ENCODE data around the gene COQ10A.
A peak's percentile ranks its signal among the peaks of the same experiment; 100 is the strongest.
"Not testable (repeated sequence)": the region's sequence is repeated elsewhere in the genome, so short reads cannot be mapped to it uniquely, and the experiment has no call there.

The COQ10A gene

GRCh38 chr12:56244494-56244893 lies 22.2 kb upstream of the COQ10A start:
- DNase-seq: no peak

DNA sequence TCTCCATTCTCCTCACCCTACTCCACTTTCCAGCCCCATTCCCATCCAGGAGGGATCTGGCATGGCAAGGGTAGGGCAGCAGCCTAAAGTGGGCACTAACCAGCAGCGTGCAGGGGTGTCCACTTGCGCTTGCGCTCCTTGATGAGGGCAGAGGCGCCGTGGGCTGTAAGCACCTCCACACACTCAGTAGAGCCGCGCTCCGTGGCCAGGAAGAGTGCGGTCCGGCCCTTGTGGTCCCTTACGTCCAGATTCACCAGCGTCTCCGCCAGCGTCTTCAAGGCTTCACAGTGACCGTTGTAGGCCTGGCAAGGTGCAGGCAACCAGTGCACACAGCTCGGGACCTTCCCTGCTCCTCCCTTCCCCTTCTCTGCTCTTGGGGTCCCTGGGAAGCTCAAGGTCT lies 18.8 kb upstream of the COQ10A start:
- DNase-seq: no peak

- DNase-seq: no peak
These were observed 18.0 kb upstream of the COQ10A start for GRCh38 chr12:56248711-56249110.

DNA sequence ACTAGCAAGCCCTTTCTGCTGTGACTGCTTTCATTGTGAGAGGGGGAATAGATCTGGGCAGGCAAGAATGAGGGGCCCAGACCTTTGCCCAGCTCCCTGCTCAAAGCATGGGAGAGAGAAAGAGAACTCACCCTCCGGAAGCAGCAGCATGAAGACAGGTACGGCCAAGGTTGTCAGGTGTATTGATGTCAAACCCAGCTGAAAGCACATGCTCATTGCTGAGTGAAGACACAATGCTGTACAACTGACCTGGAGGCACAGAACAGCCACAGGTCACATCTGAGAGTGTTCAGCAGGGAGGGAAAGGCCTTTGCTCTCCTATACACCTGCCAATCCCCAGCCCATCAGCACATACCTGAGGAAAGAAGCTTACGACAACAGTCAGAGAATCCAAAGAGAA lies 14.1 kb upstream of the COQ10A start:
- no peak for DNase-seq

GRCh38 chr12:56253091-56253490 lies 13.7 kb upstream of the COQ10A start:
- no peak for DNase-seq

DNA sequence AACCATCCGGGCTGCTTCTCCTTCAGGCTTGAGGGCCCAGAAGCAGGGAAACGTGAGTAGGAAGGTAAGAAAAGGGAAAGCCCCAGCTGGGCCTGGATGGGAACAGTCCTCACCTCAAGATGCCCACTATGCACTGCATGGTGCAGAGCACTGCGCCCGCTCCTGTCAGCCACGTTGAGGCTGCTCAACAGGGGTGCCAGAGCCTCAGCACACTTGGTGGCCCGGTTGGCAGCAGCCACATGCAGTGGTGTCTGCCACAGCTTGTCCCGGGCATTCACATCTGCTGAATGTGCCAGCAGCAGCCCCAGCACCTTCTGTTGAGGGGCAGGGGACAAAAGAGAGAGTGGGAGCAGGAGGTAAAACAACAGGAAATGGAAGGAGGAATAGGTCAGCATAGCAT lies 11.1 kb upstream of the COQ10A start:
- no peak for DNase-seq

DNA sequence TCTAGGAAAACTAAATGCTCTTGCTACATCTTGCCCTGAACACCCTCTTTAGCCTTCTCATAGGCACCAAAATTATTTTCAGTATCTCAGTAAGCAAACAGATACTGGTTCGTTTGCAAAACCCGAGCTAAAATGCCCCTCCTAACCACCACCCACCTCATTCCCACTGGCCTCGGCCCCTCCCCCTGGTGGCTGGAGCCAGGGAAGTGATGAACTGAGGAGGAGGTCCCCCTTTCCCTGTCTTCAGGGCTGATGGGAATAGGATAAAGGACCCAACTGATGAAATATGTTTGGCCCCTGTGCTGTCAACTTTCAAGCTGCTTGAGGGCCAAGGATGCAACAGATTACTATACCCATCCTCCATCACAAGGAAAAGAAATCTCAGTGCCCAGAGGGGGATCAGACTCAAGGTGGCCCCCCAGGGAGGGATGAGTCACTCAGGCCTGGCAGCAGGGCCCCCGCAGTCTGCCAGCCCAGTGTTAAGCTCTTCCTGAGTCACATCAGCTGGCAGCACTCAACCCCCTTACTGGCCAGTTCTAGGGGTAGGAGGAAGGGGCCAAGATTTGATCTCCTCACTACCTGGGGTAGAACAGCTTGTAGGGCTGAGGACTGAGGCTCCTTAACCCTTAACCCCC lies 10.3 kb upstream of the COQ10A start:
- DNase-seq: no peak

GRCh38 chr12:56257071-56257470 lies 9.7 kb upstream of the COQ10A start:
- no peak for DNase-seq

DNA sequence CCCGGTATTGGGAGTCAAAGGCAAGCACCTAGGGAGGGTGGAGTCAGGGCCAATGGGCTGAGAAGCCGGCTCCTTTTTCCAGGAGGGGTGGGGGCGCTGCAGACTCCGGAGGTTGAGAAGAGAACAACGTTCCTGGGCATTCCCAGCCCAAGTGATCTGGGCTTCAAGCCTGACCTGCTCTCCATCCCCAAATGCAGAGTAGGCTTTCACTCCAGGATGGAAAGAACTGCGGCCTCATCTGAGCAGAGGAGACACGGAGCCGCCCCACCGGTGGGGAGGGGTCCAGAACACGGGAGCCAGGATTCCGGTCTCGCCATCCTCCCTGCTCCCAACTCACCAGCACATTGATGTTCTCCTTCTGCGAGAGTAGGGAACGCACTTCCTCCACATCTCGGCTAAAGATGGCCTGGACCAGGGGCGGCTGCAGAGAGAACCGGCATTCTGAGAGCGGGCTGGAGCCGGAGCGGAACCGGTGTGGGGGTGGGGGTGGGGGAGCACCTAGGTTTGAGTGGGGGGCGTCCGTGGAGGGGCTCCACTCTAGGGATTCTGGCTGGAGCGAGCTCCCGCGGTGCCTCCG lies 9.2 kb upstream of the COQ10A start:
- peak; percentile 69 for DNase-seq

- peak; percentile 92 for DNase-seq
These were observed 8.5 kb upstream of the COQ10A start, which contains the start of gene ANKRD52 for GRCh38 chr12:56258068-56258819. Gene ANKRD52 (minus strand): TSS chr12:56258384. CDS start chr12:56258269, 115 bp downstream.

GRCh38 chr12:56258820-56259183 lies 7.9 kb upstream of the COQ10A start:
- DNase-seq: no peak

GRCh38 chr12:56260380-56260779 lies 6.4 kb upstream of the COQ10A start:
- DNase-seq: no peak

- no peak for DNase-seq
These were observed 5.8 kb upstream of the COQ10A start for GRCh38 chr12:56260921-56261320.

- DNase-seq: peak; percentile 72
These were observed 5.1 kb upstream of the COQ10A start for GRCh38 chr12:56261503-56262232.

GRCh38 chr12:56262955-56263354 lies 3.8 kb upstream of the COQ10A start:
- DNase-seq: not testable (repeated sequence)

DNA sequence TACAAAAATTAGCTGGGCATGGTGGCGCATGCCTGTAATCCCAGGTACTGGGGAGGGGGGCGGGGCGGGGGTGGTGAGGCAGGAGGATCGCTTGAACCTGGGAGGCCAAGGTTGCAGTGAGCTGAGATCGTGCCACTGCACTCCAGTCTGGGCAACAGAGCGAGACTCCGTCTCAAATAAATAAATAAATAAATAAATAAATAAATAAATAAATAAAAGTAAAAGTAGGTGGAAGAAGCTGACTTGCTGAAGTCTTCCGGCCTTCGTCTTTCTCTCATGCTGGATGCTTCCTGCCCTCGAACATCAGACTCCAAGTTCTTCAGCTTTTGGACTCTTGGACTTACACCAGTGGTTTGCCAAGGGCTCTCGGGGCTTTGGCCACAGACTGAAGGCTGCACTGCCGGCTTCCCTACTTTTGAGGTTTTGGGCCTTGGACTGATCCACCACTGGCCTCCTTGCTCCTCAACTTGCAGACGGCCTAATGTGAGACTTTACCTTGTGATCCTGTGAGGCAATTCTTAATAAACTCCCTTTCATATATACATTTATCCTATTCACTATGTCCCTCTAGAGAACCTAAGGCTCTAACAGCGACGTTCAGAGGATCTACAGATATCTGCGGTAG lies 562 bp upstream of the COQ10A start:
- not testable (repeated sequence) for DNase-seq

DNA sequence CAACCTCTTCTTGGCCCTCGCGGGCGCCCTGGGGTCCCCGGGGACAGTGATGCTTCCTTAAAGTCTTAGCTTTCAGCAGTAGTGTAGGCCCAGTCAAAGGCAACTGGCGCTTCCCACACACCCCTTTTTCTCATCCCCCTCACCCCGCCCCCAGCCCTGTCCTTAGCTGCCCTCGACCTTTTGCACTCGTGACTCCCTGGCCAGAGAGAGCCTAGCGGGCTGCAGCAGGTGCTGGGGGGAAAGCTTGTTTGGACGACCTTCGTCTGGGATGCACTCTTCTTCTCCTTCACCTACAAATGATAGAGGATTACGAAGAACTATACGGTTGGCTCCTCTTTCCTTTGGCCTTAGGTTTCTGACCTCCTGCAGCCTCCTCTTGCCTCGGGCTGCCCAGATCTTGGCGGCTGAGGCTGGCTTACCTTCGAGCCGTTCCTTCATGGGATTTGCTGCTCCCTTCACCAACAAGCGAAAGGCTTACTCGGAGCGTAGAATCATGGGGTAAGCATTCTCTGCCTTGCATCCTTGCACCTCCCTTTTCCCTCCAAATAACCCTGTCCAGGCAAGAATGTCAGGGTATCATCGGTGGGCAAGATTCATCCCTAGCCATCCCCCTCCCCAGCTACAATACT lies 815 bp downstream of the COQ10A start:
- no peak for DNase-seq

- DNase-seq: no peak
These were observed 4.3 kb downstream of the COQ10A start for GRCh38 chr12:56271031-56271430.

- not testable (repeated sequence) for DNase-seq
These were observed 5.7 kb downstream of the COQ10A start for GRCh38 chr12:56272468-56272867.

DNA sequence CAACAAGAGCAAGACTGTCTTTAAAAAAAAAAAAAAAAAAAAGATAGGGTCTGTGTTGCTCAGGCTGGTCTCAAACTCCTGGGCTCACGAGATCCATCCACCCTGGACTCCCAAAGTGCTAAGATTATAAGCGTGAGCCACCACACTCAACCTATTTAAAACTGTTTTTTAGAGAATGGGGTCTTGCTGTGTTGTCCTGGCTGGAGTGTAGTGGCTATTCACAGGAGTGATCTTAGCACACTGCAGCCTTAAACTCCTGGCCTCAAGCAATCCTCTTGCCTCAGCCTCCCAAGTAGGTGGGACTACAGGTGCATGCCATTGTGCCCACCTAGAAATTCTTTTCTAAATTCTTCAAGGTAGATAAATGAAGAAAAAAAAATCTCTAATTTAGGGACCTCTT lies 7.6 kb downstream of the COQ10A start:
- no peak for DNase-seq

- DNase-seq: no peak
These were observed 12.2 kb downstream of the COQ10A start for GRCh38 chr12:56278905-56279304.

DNA sequence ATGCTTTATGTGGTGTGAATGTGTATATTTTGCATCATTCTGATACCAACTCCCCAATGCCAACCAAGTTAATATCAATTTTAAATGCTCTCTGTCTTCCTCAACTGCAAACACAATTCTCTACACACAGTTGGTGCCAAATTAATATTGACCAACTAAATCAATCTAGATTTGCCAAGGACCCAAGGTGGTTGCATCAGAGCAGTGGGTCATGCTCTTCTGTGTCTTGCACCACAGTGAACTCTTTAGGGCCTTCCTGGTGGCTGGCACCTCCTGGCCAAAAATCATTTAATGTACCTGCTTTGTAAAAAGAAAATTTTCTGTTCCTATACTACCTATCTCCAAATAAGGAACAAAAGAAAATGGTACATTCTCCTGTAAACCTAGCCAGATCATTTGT lies 14.1 kb downstream of the COQ10A start:
- DNase-seq: no peak

DNA sequence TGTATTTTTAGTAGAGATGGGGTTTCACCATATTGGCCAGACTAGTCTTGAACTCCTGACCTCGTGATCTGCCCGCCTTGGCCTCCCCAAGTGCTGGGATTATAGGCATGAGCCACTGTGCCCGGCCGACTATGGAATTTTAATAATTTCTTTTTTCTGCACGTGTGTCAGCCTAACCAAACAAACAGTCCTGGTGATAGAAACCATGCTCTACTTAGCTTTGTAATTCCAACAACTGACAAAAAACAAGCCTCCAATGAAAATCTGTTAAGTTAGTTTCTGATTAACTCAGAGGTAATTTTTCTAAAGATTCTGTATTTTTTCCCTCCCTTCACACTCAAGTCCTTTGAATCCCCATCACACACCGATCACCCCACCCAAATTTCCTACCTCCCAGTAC lies 15.3 kb downstream of the COQ10A start:
- no peak for DNase-seq

All from 8988T (cell line).